IMR-90 (cell line): ENCODE results near the gene C6orf15.

Source experiments
- CEBPB ChIP-seq: IDR thresholded peaks from 2 replicates; pipeline ENCODE4 v1.6.1; 2012; ENCODE audit warnings: low read depth, low read length, improper control_type of control experiment
- FOS ChIP-seq: fragments of 150-350 bp; IDR thresholded peaks from 2 replicates; pipeline ENCODE4 v1.6.1; 2016; ENCODE audit warnings: low read depth, low read length
- MXI1 ChIP-seq: IDR thresholded peaks from 2 replicates; pipeline ENCODE4 v1.6.1; 2012; ENCODE audit warnings: low read depth, mild to moderate bottlenecking, low read length, moderate library complexity, borderline replicate concordance
- POLR2A ChIP-seq: IDR thresholded peaks from 2 replicates; pipeline ENCODE4 v1.6.1; 2012; ENCODE audit warnings: mild to moderate bottlenecking, low read depth, low read length
- RAD21 ChIP-seq: IDR thresholded peaks from 2 replicates; pipeline ENCODE4 v1.6.1; 2012; ENCODE audit warnings: low read length, improper control_type of control experiment
- RCOR1 ChIP-seq: IDR thresholded peaks from 2 replicates; pipeline ENCODE4 v1.6.1; 2012; ENCODE audit warnings: mild to moderate bottlenecking, low read length, improper control_type of control experiment; ENCODE audit not compliant: insufficient replicate concordance
- RFX5 ChIP-seq: IDR thresholded peaks from 2 replicates; pipeline ENCODE4 v1.8.0; 2012; ENCODE audit warnings: low read depth, mild to moderate bottlenecking, low read length, moderate library complexity
- SMC3 ChIP-seq: fragments of 150-350 bp; IDR thresholded peaks from 2 replicates; pipeline ENCODE4 v1.6.1; 2016; ENCODE audit warnings: low read depth, mild to moderate bottlenecking, antibody characterized with exemption, low read length, moderate library complexity
- TF ChIP-seq, protein P1 (sequence below): conservative IDR thresholded peaks from 2 replicates; pipeline ENCODE4 v1.5.1; 2012; ENCODE audit warnings: mild to moderate bottlenecking, low read depth, low read length, improper control_type of control experiment
- TF ChIP-seq, protein P2 (sequence below): fragments of 150-350 bp; IDR thresholded peaks from 2 replicates; pipeline ENCODE4 v1.6.1; 2016; ENCODE audit warnings: low read depth, mild to moderate bottlenecking, low read length, moderate library complexity, borderline replicate concordance
- TF ChIP-seq, protein P3 (sequence below): fragments of 150-350 bp; IDR thresholded peaks from 2 replicates; pipeline ENCODE4 v1.6.1; 2017; ENCODE audit warnings: mild to moderate bottlenecking, antibody characterized with exemption, low read length, low read depth

DNA sequence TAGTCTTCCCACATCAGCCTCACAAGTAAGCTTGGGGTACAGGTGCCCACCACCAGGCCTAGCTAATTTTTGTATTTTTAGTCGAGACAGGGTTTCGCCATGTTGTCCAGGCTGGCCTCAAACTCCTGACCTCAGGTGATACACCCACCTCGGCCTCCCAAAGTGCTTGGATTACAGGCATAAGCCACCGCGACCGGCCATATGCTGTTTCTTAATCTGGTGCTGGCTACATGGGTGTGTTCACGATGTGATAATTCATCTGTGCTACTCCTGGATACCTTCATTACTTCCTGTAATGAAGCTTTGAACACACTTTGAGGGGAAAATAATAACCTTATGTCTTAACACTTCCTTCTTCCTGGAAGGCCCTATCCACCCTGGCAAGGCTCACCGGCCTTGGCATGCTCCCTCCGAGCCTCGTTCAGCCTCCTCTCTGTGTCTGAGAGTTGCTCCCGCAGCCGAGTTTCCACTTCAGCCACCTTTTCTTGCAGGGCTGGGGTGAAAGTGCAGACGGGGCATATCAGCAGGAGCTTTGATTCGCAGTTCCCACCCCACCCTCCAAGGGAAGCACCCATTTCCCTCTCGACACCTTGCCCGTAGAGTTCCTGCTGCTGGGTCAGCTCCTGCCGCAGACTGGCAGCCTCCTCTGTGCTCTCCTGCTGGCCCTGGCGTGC, 32.1 kb upstream of the C6orf15 start:
- no peak for TF ChIP-seq RFX5
- no peak for TF ChIP-seq SMC3
- TF ChIP-seq, protein P1, sequence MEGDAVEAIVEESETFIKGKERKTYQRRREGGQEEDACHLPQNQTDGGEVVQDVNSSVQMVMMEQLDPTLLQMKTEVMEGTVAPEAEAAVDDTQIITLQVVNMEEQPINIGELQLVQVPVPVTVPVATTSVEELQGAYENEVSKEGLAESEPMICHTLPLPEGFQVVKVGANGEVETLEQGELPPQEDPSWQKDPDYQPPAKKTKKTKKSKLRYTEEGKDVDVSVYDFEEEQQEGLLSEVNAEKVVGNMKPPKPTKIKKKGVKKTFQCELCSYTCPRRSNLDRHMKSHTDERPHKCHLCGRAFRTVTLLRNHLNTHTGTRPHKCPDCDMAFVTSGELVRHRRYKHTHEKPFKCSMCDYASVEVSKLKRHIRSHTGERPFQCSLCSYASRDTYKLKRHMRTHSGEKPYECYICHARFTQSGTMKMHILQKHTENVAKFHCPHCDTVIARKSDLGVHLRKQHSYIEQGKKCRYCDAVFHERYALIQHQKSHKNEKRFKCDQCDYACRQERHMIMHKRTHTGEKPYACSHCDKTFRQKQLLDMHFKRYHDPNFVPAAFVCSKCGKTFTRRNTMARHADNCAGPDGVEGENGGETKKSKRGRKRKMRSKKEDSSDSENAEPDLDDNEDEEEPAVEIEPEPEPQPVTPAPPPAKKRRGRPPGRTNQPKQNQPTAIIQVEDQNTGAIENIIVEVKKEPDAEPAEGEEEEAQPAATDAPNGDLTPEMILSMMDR = no peak
- no peak for TF ChIP-seq POLR2A
- no peak for TF ChIP-seq FOS
- TF ChIP-seq RAD21 = no peak
- no peak for TF ChIP-seq CEBPB
- no peak for TF ChIP-seq MXI1
- TF ChIP-seq, protein P2, sequence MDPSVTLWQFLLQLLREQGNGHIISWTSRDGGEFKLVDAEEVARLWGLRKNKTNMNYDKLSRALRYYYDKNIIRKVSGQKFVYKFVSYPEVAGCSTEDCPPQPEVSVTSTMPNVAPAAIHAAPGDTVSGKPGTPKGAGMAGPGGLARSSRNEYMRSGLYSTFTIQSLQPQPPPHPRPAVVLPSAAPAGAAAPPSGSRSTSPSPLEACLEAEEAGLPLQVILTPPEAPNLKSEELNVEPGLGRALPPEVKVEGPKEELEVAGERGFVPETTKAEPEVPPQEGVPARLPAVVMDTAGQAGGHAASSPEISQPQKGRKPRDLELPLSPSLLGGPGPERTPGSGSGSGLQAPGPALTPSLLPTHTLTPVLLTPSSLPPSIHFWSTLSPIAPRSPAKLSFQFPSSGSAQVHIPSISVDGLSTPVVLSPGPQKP = no peak
- TF ChIP-seq, protein P3, sequence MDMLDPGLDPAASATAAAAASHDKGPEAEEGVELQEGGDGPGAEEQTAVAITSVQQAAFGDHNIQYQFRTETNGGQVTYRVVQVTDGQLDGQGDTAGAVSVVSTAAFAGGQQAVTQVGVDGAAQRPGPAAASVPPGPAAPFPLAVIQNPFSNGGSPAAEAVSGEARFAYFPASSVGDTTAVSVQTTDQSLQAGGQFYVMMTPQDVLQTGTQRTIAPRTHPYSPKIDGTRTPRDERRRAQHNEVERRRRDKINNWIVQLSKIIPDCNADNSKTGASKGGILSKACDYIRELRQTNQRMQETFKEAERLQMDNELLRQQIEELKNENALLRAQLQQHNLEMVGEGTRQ = no peak
- TF ChIP-seq RCOR1 = no peak
